MM.1S (cell line): ENCODE data around the gene PRCP.

ENCODE experiments used
- EZH2 ChIP-seq: fragments of 300-600 bp; sonication (generic); optimal IDR thresholded peaks from 2 replicates; pipeline ENCODE3; 2017; ENCODE audit warnings: low read depth, mild to moderate bottlenecking, antibody characterized with exemption, low read length, mixed read lengths
- EZH2phosphoT487 ChIP-seq: fragments of 300-600 bp; sonication (generic); IDR thresholded peaks from 2 replicates; pipeline ENCODE4 v1.6.1; 2018; ENCODE audit warnings: antibody characterized with exemption, low read length
- TF ChIP-seq, protein P1 (sequence below): fragments of 300-600 bp; sonication (generic); IDR thresholded peaks from 2 replicates; pipeline ENCODE4 v1.5.1; 2016; ENCODE audit warnings: antibody characterized with exemption, low read length, mixed read lengths

DNA sequence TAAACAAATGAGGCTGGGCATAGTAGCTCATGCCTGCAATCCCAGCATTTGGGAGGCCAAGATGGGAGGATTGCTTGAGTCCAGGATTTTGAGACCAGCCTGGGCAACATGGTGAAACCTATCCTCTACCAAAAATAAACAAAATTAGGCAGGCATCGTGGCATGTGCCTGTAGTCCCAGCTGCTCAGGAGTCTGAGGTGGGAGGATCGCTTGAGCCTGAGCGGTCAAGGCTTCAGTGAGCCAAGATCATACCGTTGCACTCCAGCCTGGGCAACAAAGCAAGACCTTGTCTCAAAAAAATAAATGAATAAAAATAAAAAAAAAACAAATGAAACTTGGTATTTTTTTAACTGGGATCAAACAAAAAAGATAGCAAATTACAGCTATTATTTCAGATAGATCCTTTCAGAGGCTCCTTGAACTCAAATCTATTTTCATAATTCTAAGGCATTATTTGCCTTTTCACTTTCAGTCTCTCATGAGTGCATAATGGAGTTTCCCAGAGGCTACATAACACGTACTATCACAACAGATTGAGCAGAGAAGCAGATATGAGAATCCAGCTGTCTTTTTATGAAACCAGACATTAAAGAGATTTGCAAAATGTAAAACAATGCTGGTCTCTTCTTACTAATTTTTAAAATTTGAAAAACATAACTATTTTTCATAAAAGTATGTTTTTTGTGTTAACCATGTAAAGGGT, 24.4 kb upstream of the PRCP start:
- TF ChIP-seq, protein P1, sequence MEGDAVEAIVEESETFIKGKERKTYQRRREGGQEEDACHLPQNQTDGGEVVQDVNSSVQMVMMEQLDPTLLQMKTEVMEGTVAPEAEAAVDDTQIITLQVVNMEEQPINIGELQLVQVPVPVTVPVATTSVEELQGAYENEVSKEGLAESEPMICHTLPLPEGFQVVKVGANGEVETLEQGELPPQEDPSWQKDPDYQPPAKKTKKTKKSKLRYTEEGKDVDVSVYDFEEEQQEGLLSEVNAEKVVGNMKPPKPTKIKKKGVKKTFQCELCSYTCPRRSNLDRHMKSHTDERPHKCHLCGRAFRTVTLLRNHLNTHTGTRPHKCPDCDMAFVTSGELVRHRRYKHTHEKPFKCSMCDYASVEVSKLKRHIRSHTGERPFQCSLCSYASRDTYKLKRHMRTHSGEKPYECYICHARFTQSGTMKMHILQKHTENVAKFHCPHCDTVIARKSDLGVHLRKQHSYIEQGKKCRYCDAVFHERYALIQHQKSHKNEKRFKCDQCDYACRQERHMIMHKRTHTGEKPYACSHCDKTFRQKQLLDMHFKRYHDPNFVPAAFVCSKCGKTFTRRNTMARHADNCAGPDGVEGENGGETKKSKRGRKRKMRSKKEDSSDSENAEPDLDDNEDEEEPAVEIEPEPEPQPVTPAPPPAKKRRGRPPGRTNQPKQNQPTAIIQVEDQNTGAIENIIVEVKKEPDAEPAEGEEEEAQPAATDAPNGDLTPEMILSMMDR, result no peak
- TF ChIP-seq EZH2 (no peak), EZH2phosphoT487 (no peak)
